ENCODE data around the gene JAK1.

GRCh38 chr1:64986903-64987871, 20.8 kb upstream of the JAK1 start:
- TF ChIP-seq, protein P1, sequence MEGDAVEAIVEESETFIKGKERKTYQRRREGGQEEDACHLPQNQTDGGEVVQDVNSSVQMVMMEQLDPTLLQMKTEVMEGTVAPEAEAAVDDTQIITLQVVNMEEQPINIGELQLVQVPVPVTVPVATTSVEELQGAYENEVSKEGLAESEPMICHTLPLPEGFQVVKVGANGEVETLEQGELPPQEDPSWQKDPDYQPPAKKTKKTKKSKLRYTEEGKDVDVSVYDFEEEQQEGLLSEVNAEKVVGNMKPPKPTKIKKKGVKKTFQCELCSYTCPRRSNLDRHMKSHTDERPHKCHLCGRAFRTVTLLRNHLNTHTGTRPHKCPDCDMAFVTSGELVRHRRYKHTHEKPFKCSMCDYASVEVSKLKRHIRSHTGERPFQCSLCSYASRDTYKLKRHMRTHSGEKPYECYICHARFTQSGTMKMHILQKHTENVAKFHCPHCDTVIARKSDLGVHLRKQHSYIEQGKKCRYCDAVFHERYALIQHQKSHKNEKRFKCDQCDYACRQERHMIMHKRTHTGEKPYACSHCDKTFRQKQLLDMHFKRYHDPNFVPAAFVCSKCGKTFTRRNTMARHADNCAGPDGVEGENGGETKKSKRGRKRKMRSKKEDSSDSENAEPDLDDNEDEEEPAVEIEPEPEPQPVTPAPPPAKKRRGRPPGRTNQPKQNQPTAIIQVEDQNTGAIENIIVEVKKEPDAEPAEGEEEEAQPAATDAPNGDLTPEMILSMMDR (conservative IDR thresholded peaks at IDR 0.05; ENCODE audit: low read depth, low read length), result no peak
- TF ChIP-seq EZH2 (IDR thresholded peaks at IDR 0.05; ENCODE audit: low read length, unreplicated experiment), result no peak

Data from PC-3 (cell line).